ENCODE data around the gene CTBP2.

The CTBP2 gene

DNA sequence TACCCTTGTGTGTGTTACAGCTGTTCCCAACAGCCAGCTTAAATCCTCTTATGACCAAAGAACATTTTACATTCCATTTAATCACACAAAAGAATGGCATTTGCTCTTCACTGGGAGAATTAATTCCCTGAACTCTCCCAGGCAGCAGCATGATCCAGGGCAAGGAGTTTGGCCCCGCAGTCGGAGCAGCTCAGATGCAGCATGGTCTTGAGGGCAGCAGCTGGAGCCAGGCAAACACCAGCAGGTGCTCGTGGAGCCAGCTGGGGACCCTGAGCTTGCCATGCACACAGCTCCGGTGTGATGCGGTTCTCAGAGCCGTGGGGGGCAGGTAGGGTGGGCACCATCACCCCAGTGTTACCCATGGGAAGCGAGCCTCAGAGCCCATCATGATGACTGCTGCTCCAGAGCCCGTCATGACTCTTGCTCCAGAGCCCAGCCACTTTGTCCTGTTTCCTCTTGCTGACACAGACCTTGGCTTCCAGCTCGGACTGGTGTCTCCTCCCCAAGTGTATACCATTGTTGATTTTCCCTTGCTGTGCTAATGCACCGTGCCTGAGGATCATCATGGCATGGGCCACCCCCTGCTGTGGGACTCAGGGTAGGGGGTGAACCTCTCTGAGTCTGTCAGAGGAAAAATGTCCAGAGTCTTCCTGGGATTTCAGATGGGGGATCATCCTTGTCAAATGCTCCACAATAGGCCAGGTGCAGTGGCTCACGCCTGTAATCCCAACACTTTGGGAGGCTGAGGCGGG is 142.6 kb downstream of the CTBP2 start:
- DNase-seq, result no peak

DNA sequence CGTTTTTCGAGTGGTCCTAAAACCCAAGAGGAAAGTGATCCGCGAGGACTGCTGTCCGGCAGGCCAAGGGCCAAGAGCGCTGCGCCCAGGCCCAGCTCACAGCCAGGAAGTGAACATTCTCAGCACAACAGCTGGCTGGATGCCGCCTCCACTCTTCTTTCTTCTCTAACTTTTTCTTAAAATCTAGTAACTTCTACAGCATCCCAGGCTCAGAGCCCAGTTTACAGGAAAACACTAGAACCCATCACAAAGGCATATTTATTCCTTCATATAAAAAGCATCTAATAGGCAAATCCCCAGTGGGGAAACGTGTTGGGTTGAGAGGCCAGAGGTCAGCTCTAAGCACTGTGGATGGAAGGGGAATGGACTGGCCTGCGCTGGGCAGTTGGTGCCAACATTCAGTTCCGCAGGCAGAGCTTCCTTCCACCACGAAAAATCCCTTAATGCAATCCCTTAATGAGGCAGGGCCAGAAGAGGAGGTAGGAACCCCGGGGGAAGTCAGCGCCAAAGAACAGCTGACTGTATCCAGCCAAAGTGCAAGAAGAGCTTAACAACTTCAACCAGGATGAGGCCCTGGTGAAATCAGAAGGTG is 143.7 kb downstream of the CTBP2 start:
- DNase-seq, result no peak

DNA sequence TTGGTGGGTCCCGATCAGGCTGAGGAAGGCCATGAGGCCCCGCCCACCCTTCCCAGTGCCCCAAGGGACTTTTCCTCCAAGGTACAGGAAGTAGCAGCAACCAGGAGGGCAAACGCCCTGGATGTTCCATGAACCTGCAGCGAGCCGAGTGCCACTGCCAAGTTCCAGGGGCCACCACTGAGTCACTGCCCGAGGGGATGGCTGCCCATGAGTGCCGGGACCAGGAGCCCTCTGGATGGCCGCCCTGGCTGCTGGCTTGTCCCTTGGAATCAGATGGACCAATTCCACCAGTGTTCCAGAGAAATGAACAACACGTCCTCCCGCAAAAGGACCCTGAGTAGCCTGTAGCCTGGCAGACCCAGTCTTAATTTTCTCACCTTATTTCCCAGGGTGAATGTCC is 144.2 kb downstream of the CTBP2 start:
- no peak for DNase-seq

DNA sequence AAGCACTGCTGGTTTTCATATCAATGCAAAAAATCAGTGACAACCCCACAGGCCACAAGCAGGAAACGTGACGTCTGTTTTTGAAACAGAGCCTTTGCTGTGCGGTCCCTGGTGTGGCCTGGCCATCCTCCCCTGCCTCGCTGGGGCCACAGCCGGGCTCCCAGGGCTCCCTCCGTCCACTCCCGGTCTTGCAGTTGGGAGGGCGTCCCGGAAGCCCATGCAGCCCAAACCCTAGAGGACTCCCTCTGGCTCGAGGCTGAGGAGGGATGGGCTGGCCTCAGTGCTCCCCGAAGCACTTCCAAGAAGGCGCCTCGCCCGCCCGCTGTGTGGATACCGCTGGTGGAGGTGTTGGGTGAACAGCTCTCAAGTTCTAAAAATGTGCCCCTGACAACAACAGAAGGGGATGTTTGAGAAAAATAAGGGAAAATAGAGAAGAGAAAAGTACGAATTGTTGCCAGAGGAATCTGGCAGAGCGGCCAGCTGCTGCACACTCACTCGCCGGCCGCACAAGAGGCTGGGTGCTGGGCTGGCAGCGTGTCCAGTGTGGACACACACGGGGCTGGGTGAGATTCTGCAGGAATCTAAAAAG is 144.9 kb downstream of the CTBP2 start:
- DNase-seq, result no peak

DNA sequence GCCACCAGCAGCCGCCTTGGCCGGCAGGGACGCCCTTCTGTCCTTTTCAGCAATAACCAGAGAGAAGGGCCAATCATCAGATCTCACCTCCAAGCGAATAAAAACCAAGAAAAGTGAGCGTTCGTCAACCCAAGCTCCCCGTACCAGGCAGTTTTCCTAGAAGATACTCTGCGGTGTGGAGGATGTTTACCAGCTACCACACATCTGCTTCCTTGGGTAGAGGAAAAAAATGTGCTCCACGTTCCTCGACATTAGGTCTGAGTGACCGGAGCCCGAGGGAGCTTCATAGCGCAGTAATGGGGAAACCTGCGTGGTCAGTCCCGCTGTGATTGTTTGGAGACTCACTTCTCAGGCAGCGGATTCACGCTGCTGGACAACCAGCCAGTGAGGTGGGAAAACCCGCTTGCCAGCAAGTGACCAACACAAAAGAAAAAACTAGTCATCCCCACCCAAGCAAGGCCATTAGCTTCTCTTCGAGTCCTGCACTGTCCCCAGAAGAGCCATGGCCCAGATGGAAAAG is 145.5 kb downstream of the CTBP2 start:
- DNase-seq, result no peak

DNA sequence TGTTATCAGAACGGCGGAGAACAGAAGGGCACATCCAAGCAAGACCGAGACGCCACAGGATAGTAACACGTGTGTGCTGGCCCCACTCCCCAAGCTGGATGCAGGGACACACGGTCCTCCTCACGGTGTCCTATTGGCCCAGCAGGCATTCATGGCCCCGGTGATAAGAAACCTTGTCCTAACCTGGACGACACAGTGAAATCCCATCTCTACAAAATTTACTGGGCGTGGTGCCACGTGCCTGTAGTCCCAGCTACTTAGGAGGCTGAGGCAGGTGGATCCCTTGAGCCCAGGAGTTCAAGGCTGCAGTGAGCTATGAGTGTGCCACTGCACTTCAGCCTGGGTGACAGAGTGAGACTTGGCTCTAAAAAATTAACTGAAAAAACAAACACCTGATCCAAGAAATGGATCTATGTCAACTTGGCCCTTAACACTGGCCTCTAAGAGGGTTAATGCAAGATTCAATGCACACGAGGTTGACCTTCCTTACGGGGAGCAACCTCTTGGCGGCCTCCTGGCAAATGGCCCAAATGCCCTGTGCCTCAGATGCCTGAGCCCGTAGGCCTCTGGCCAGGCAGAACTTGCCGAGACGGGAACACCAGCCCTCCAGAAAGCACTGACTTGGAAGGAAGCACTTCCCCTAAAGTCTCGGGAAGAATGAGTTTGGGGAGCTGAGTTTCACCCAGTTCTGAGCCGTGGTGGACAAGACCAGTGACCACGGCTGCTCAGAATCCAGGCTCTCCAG is 146.1 kb downstream of the CTBP2 start:
- no peak for DNase-seq

DNA sequence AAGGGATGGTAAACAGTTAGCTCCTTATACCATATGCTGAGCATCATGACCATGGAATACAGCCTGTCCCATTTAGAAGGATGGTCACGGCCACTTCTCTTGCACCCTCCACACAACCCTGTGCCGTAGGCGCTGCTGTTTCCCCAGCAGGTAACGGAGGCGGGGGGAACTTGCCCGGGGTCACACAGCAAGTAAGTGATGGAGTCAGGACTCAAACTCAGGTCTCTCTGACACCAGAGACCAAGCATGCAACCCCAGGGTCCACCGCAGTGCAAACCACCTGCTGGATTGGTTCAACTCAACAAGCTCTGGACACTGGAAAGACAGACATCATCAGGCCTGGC is 146.9 kb downstream of the CTBP2 start:
- DNase-seq, result no peak

DNA sequence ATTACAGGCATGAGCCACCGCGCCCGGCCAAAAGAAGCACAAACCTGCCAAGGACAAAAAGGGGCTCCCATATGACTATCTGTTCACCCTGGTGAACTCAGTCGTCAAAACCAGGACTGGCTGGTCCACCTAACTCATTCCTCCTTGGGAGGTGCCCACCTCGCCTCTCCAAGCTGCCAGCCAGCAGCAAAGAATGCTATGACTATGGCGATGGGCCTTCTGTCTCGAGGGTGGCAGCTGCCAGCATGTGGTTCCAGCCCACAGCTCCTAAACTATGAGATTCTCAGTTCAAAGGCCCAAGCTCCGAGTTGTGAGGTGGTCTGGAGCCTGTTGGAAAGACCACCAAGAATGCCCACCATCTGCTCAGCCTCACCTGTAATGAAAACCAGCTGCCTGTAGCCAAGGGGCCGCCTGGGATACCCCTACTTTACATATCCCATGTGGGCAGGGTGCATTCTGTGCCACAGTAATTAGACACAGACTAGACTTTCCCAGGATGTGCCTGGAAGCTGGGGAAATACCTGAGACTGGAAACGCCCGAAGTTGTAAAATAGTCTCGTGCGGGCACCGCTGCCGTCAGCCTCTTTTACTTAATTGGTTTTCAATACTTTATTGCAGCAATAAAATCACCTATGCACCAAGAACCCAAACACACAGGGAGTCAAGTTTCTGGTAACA is 147.4 kb downstream of the CTBP2 start:
- no peak for DNase-seq

DNA sequence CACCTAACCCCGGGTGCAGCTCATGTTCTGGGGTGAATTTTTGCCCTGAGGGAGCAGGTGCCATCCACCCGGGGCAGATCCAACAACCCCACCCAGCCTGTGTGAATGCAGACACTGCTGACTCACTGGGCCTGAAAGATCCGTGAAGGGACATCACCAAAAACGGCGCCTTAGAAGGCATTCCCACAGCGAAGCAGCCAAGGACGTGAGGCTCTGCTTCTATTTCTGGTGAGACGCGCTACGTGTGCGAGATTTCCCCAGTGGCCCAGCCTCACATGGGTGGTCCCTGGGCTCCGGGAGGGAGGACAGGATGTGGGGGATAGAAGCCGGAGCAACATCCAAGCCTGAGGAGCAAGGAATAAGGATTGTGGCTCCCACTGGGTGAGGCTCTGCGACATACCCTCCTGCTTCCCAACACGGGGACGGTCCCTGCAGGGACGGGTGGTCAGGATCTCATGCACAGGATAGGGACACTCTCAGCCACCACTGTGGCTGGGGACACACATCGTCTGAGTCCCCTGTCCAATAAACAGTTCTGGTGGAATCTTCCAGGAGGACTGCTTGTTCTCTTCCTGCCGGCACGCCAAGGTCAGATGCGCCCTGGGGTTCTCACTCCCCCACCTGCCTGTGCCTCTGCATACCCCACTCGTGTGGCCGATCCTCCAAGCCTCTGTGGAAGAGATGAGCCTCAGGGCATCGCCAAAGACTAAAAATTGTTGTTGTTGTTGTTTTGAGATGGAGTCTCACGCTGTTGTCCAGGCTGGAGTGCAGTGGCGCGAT is 148.2 kb downstream of the CTBP2 start:
- no peak for DNase-seq

DNA sequence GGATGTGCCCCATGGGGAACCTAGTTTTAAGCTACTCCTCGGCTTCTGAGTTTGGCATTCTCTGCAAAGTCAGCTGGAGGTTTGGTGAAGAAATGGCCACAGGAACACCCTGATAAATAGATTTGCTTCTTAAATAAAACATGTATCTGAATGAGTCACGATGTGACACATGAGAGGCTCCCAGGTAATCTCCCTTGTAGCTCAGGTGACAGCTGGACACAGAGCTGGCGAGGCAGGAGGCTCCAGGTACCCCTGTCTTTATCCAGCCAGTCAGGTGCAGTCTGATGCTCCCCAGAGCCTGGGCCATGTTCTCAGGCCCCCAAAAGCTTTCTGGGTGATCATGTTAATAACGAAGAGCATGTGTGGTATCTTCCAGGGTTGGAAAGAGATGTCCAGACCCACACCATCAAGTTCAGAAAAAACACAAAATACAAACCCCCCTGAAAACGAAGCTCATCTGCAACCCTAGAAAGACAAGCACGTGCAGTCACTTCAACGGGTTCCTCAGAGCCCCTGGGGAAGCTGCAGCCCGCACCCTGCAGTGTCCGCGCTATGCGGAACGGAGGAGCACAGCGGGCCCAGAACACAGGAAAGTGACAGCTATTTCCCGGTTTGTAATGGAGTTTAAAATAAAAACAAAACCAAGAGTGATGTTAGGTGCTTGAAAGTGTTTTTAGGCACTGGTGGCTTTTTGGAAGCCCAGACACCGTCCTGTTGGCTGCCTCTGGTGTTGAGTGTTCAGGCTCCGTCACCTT is 149.0 kb downstream of the CTBP2 start:
- DNase-seq, result no peak

DNA sequence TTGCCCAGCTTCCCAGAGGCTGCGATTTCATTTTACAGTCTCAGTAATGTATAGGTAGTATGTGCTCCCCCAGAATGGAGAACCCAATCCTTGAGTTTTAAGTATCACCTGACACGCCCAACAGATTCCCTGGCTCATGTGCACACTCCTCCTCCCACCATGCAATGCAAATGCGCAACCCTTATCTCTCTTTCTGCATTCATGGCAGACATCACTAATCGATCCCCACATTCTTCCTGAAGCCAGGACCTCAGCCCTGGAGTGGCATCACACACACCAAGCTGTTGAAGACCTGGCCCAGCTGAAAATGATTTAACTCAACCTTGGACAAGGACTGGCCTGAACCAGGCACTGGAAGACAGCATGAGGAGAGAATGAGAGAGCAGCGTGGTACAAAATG is 150.0 kb downstream of the CTBP2 start:
- no peak for DNase-seq

DNA sequence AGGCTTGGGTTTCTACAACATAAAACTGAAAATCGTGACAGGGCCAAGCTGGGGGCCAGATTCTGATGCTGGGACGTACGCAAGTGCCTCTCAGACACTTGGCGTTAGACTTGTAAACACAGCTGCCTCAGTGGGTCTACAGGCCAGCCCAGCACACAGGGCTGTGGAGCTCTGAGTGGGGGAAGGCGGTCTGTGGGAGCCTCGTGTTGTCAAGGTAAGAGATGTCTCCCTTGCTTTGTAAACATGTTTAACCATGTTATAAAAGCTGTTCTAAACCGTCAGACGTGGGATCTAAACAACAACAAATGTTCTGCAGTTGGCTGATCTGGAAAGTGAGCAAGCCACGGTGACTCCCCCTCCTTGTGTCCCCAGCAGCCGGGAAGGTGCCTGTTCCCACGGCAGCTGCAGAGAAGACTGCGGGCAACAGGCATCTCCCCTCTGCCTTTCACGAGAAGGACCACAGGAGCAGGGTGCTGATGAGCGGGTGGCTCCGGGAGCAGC is 150.7 kb downstream of the CTBP2 start:
- DNase-seq, result no peak

DNA sequence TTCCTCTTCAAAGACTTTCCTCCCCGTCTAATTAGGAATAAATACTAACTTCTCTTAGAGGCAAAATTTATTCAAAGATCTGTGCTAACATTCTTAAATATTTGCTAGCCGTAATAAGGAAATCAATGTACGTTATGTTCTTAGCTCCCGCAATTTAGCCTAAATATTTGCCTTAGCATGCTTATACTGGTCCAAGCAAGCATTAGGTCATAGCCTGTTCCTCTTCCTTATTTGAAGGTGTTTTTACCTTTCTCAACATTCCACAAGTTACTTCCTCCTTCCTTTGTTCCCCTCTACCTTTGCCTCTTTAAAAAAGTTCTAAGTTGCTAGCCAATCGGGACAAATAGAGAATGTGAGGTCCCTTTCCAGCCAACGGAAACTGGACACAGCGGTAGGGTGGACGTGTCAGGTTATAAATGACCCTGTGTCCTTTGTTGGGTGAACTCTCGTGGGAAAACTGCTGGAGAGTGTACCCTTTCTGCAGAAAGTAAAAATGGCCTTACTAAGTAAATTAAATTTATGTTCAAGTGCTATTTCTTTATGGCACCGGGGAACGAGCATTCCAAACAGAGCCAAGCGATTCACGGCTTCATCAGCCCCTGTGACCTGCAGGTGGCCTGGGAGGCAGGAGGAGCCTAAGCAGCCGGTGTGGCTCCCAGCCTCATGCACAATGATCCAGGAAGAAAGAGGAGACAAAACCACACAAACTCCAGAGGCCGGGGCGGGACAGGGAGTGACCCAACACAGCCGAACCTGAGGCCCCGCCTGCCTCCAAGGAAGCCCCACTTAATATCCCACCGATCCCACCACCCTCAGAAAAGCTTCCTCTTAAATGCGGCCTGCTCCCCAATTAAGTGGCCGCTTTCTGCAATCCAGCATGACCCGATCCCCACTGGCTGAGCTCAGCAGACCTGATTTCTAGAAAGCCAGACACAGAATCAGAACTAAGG is 151.4 kb downstream of the CTBP2 start:
- DNase-seq, result no peak

DNA sequence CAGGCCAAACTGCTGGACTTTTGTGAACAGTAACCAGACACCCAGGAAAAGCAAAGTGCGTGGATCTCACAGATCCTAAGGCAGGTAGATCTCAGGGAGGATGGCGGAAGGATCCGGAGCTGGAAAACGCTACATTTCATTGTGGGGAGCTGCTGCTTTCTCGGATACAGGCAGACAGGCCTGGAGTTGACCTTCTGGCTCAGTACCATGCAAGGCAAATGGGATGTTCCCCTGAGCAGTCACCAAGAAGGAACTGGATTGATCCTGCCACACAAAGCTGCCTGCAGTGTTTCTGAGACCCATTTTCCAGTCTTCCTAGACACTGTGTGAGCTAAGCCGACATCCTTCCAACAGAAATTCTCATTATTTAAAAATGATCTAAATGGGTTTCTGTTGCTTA is 152.9 kb downstream of the CTBP2 start:
- no peak for DNase-seq

DNA sequence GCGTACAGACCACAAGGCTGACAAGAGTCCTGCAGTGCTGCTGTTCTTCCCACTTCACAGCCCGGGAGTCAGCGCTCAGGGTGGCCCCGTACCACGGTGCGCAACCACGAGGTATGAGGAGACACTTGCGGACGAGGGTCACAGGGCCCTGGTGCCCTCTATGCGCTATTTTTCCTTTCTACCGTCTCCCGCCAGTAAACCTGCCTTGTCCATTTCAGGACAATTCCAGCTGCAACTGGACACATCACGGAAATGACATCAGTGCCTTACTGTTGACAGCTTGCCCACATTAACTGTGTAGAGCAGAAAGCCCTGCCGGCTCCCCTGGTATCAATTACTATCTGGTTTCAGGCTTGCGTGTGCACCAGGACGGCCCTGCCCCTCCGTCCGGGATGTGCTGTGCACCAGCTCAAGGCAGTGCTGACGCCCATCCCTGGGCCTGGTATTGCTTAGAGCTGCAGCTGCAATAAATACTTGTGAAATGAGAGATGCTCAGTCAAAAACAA is 153.4 kb downstream of the CTBP2 start:
- DNase-seq, result no peak

DNA sequence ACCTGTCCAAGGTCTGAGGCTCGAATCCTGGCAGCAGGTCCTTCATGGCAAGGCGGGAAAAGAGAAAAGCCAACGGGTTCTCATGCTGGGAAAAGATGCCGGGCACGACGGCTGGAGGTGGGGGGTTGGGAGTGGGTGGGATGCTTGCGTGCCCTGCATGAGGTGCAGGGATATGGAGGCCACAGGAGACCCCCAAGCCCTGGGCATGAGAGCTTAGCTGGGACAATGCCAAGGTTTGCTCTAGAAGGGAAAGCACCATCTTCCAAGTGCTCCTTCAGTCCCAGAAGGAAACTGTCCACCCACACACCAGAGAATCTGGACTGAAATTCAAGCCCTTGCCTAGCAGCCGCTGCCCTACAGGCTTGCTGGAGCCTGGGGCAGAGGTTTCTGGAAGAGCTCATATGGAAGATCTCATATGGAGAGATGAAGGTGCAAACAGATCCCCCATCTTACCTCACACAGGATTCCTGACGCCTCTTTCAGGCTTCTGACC is 154.1 kb downstream of the CTBP2 start:
- no peak for DNase-seq

DNA sequence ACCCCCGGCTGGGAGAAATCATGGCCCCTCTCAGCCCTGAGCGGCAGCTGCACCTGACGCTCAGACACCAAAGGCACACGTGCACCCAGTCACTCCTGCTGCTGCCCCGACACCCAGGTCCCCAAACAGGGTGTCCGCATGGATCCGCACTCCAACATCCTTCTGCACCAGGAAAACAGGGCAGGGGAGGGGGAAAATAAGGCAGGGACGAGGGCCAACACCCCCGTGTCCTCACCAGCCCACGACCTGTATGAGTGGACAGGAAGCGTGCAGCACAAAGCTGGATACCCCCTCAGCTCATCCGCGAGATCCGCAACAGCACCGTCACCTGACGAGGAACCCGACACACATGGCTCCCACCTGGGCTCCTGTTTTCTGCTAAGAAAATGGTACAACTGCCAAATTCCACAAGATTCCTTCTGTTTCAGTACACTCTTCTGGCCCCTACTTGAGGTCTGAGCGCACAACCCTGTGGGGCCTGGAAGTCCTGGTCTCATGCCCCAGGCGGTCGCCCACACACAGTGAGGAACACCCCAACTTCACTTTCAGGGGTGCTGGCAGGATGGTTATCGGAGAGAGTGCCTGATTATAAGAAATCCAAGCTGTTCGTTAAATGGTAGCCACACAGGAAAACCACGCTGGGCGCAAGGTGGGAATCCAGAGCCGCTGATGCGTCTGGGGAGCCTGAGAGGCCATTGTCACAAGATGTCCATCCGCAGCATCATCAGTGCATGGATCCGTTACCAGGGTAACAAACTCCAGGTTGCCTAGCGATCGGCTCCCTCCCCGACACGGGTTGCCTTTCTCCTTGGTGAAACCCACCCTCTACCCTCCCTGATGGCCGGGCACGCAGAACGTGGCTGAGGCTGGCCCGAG is 154.8 kb downstream of the CTBP2 start:
- DNase-seq, result no peak

DNA sequence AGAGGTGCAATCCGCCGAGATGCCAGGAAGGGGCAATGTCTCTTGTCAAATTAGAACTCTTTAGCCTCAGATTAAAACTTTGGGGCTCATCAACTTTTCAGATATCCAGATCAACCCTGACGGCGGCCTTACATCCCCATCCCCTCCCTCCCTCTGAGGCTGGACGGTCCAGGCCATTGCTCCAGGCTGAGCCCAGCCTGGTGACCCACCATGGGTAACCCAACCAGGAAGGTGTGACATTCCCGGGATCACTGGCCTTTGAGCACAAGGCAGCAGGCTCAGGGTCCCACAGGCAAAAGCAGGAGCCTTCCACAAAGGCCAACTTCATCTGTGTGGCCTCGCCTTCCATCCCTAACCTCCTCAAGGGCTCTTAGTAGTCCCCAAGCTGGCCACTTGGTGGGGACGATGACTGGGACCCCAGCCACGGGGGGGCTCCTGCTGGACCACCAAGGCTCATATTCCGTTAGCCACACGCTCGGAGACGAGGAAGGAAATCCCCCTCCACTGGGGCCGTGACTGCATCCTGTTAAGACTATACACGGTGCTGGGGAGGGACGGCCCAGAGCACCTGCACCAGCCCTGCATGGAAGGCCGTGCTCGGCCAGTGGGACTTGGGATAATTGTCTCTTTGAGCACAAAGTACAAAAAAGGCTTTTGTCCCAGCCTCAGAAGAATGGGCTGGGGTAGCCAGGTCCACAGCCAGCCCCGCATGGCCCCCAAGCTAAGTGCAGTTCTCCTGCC is 155.6 kb downstream of the CTBP2 start:
- DNase-seq, result no peak
